Heart left ventricle (tissue), 16 donors: ENCODE data around the gene NUDT14. TPM values are rescaled to one million over a fixed set of nuclear protein-coding genes. Genes with fewer than 3 reads are reported as not detected.

Source experiments
- ATAC-seq, 4 donors: fragments of 200-7000 bp; cut with Tn5 transposase; one replicate each; pipeline ENCODE4 v1.9.1; 2020 to 2022; ENCODE audit warnings: moderate library complexity in 4 of 4, mild to moderate bottlenecking in 3 of 4, moderate number of reproducible peaks in 1 of 4
- DNase-seq, 5 donors: peaks; one replicate each; pipeline ENCODE4 v3.0.0-alpha.2; 2020
- H3K27ac ChIP-seq, 12 donors: fragments of 200-600 bp; sonication (generic) in 4 of 12; one replicate each; pipeline versions ENCODE4 v1.5.0 to v1.8.0; 2016 to 2022; ENCODE audit warnings: mild to moderate bottlenecking in 2 of 12
- H3K27me3 ChIP-seq, 9 donors: fragments of 200-600 bp; sonication (generic) in 2 of 9; one replicate each; pipeline versions ENCODE4 v1.5.1 to v1.8.0; 2016 to 2022; ENCODE audit warnings: mild to moderate bottlenecking in 3 of 9
- H3K36me3 ChIP-seq, 9 donors: fragments of 200-600 bp; sonication (generic) in 2 of 9; one replicate each; pipeline versions ENCODE4 v1.5.0 to v1.8.0; 2018 to 2022; ENCODE audit warnings: mild to moderate bottlenecking in 2 of 9
- H3K4me1 ChIP-seq, 12 donors: fragments of 200-600 bp; sonication (generic) in 4 of 12; one replicate each; pipeline versions ENCODE4 v1.5.0 to v1.8.0; 2016 to 2022; ENCODE audit warnings: mild to moderate bottlenecking in 3 of 12
- H3K4me3 ChIP-seq, 12 donors: fragments of 200-600 bp; sonication (generic) in 4 of 12; one replicate each; pipeline versions ENCODE4 v1.5.0 to v1.8.0; 2017 to 2022; ENCODE audit warnings: mild to moderate bottlenecking in 9 of 12, moderate library complexity in 4 of 12
- H3K9me3 ChIP-seq, 12 donors: fragments of 200-600 bp; sonication (generic) in 4 of 12; one replicate each; pipeline versions ENCODE4 v1.5.0 to v1.8.0; 2016 to 2022; ENCODE audit warnings: mild to moderate bottlenecking in 1 of 12
- POLR2A ChIP-seq, 2 donors: fragments of 450-650 bp; IDR thresholded peaks; one replicate each; pipeline ENCODE4 v1.6.1; 2017; ENCODE audit warnings: antibody characterized with exemption in 2 of 2, mild to moderate bottlenecking in 2 of 2, moderate library complexity in 2 of 2
- WGBS, 4 donors: extraction: QIAGEN DNeasy Blood & Tissue Kit in 2 of 4; methylation state at CpG; one replicate each; pipeline versions ENCODE4 v1.1.5 to v1.1.7; 2013 to 2018; 5-methylcytosine and 5-hydroxymethylcytosine counted together
- intact Hi-C, 10 donors: fragments of 100-400 bp; cut with DNase I; formaldehyde crosslinking; loops; one replicate each; pipeline versions ENCODE4 v1.11.1 to v1.14.2; 2022
- polyA plus RNA-seq, 2 donors: library from polyadenylated mRNA; stranded (reverse); fragments of 200-250 nt; gene quantifications; one replicate each; pipeline ENCODE4 v1.2.3, GENCODE V29; 2013
- total RNA-seq, 9 donors: library from RNA; depleted of rRNA in 2 of 9; stranded (reverse); fragments of >200 nt in 2 of 9; fragmentation: NEBNext Ultra II Directional in 3 of 9; extraction: Animal tissue kit (Norgen Biotek cat#: 25700) in 3 of 9; gene quantifications; one replicate each; pipeline versions ENCODE4 v1.1.0 to v1.2.4, GENCODE V29; 2016 to 2023
- TF ChIP-seq, protein P1 (sequence below), 12 donors: fragments of 200-600 bp; sonication (generic) in 4 of 12; IDR thresholded peaks; one replicate each; pipeline versions ENCODE4 v1.5.0 to v1.8.0; 2018 to 2022; ENCODE audit warnings: antibody characterized with exemption in 12 of 12, mild to moderate bottlenecking in 5 of 12
- donor health status: ischemic (EF 13 %, LVEDD 7.1; RV severe dilation, severe dysfunction).
- donor health status: healthy with polysubstance abuse.
- donor health status: DM: no; HTN: yes; CAD: no.
- donor health status: DM: no; HTN: no; CAD: no.
- donor health status: ischemic (EF 25% LVEDD 6.9; RV normal size, moderate dysfunction).
- donor health status: ischemic (EF 25% LVEDD 5.7; RV mildly dilated, moderate dysfunction).
- donor health status: healthy.
- donor health status: DM: yes; HTN: yes; CAD: no.
- donor health status: ischemic (EF 35%, LVEDD 5.7; RV mildly dilated, moderate dysfunction).
- donor health status: nonischemic (EF 11% LVEDD 7.7; RV severe dilation, severe dysfunction).
- donor health status: DM: yes; HTN: yes; CAD: no.
- donor health status: PGD.
- donor health status: ischemic (EF 29% LVEDD 5.4; RV normal size, mild dysfunction).
- donor health status: nonischemic (EF 23%, LVEDD 6.1; RV moderate dilation, normal function).

NUDT14 gene
- total and polyA plus RNA-seq, 11 donors: 14.3 to 48.9 (median 23.8) TPM

DNA sequence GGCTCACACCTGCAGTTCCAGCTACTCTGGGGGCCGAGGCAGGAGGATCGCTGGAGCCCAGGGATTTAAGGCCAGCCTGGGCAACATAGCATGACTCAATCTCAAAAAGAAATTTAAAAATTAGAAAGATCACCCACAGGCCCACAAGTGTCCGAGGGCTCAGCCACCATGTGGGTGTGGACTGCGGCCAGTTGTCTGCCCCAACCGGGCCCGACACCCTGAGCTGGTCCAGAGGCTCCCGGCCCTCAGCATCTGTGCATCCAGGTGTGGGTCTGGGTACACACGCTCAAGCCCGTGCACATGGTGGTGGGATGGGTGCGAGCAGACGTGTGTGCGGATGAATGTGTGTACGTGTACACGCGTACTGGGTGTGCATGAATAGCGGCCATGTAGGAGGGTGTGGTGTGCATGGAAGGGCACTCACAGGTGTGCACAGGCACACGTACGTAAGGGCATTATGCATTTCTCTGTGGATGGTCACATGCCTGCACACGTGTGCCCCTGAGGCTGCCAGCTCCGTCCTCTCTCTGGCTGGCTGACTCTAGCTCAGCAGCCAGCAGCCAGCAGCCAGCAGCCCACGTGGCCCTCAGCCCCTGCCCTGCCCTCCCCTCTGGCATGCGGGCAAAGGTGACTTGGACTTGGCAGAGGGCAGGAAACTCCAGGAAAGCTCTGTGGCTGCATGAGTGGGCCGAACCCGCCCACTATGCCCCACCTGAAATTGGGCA lies 23.3 kb upstream of the NUDT14 start:
- Histone ChIP-seq H3K27me3 (peaks cover 0 to 10% (median 0%) of the 10 kb centered on the region in 9 donors), H3K4me3 (no peak overlapping the region), H3K27ac (peak overlapping the region in 10 of 12 donors; percentile 38 to 81 (median 69)), H3K9me3 (no peaks in the 10 kb centered on the region), H3K4me1 (peaks cover 0 to 86% (median 51%) of the 10 kb centered on the region in 12 donors), H3K36me3 (peaks cover 0 to 3% (median 0%) of the 10 kb centered on the region in 9 donors)
- no peak for TF ChIP-seq POLR2A (IDR thresholded peaks at IDR 0.05)
- TF ChIP-seq, protein P1, sequence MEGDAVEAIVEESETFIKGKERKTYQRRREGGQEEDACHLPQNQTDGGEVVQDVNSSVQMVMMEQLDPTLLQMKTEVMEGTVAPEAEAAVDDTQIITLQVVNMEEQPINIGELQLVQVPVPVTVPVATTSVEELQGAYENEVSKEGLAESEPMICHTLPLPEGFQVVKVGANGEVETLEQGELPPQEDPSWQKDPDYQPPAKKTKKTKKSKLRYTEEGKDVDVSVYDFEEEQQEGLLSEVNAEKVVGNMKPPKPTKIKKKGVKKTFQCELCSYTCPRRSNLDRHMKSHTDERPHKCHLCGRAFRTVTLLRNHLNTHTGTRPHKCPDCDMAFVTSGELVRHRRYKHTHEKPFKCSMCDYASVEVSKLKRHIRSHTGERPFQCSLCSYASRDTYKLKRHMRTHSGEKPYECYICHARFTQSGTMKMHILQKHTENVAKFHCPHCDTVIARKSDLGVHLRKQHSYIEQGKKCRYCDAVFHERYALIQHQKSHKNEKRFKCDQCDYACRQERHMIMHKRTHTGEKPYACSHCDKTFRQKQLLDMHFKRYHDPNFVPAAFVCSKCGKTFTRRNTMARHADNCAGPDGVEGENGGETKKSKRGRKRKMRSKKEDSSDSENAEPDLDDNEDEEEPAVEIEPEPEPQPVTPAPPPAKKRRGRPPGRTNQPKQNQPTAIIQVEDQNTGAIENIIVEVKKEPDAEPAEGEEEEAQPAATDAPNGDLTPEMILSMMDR (IDR thresholded peaks at IDR 0.05): no peak
- peak in 4 of 5 donors; percentile 73 to 88 (median 78) for DNase-seq
- peak; percentile 68 to 89 (median 79) for ATAC-seq
- intact Hi-C loops: loop anchor here (2.0 to 10.0 kb wide), 12 partner anchors 43 to 323 kb away; partner anchors contain the start of genes TMEM121 (in 2 of the 10), AHNAK2 (in 1 of the 10) and BTBD6 (in 1 of the 10)
- 50 to 59% (median 55%) methylated on average over 23 to 24 of the region's 24 CpGs for WGBS, 4 donors

DNA sequence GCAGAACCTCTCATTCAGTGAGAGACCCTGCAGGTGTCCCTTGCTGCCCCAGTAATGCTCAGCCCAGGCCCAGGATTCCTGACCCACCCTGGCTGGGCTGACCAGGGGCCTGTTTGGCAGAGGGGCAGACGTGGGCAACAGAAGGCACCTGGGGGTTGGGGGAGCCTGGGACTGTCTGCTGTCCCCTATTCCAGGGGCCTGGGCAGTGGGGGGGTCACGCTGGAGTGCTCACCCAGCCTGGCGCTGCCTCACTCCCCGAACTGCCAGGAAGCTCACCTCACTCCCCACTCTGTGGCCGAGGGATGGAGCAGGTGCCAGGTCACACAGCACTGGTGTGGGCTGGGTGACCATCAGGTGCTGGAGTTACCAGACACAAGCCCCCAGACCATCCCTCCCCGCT lies 22.6 kb upstream of the NUDT14 start:
- Histone ChIP-seq H3K27ac (peak overlapping the region in 3 of 12 donors; percentile 9 to 81 (median 75)), H3K27me3 (peaks cover 0 to 16% (median 0%) of the 10 kb centered on the region in 9 donors), H3K4me3 (no peak overlapping the region), H3K36me3 (no peaks in the 10 kb centered on the region), H3K4me1 (peaks cover 0 to 92% (median 54%) of the 10 kb centered on the region in 12 donors), H3K9me3 (no peaks in the 10 kb centered on the region)
- TF ChIP-seq, protein P1 (IDR thresholded peaks at IDR 0.05): no peak
- TF ChIP-seq POLR2A (IDR thresholded peaks at IDR 0.05): no peak
- WGBS, 4 donors: 74 to 79% (median 76%) methylated on average over 2 to 6 of the region's 6 CpGs; no CpG with 5 or more reads in 1 of the 4 donors
- ATAC-seq (no peak), DNase-seq (no peak)
- intact Hi-C loops: loop anchor here (1.0 to 10.0 kb wide), 17 partner anchors 44 to 324 kb away; partner anchors contain the start of genes TMEM121 (in 2 of the 10), AHNAK2 (in 1 of the 10) and BTBD6 (in 1 of the 10)

DNA sequence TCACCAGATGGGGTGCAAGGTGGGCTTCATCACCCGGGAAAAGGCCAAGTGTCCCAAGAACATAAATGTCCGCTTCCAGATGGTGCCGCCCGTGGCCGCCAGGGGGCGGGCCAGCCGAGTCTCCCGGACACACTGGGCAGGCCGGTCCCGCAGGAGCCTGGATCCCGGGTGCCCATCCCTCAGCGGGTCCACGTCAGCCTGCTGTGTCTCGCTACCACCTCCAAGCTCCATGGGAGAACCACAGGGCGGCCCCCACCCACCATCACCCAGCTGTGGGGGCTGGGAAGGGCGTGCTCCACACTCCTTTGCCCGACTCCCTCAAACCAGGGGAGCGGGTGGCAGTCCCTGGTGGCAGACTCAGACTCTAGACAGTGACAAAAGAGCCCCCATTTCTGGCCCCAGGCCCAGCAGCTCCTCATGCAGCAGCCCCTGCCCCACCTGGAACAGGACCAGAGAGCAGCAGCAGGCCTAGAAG lies 22.0 kb upstream of the NUDT14 start:
- peak; percentile 73 to 88 (median 76) for DNase-seq
- H3K4me1 ChIP-seq: peaks cover 0 to 98% (median 59%) of the 10 kb centered on the region in 12 donors
- H3K27ac ChIP-seq: peak overlapping the region in 8 of 12 donors; percentile 51 to 95 (median 72)

More for the DNA sequence above, 22.0 kb upstream of the NUDT14 start:
- no peak for TF ChIP-seq POLR2A (IDR thresholded peaks at IDR 0.05)
- TF ChIP-seq, protein P1 (IDR thresholded peaks at IDR 0.05): peak; percentile 86 to 97 (median 93)
- WGBS, 4 donors: 8 to 11% (median 10%) methylated on average over 4 to 18 of the region's 18 CpGs
- intact Hi-C loops: loop anchor here (1.0 to 10.0 kb wide), 16 partner anchors 44 to 324 kb away; partner anchors contain the start of genes TMEM121 (in 2 of the 10), AHNAK2 (in 1 of the 10) and BTBD6 (in 1 of the 10)
- no peak overlapping the region for H3K4me3 ChIP-seq
- H3K9me3 ChIP-seq: no peaks in the 10 kb centered on the region
- peak; percentile 13 to 45 (median 30) for ATAC-seq
- peaks cover 0 to 21% (median 0%) of the 10 kb centered on the region in 9 donors for H3K27me3 ChIP-seq
- no peaks in the 10 kb centered on the region for H3K36me3 ChIP-seq
